Pulmonary artery endothelial cell (primary cell): Measurements from ENCODE around the gene PFAS. TPM values are rescaled to one million over a fixed set of nuclear protein-coding genes. Genes with fewer than 3 reads are reported as not detected.

ENCODE experiments used
- DNase-seq: peaks from one replicate; pipeline ENCODE4 v3.0.0-alpha.2; 2011; ENCODE audit warnings: low read depth, low spot score
- total RNA-seq: library from RNA; depleted of rRNA; stranded (reverse); fragments of >200 nt; gene quantifications from 2 replicates; pipeline ENCODE4 v1.2.3, GENCODE V29; 2014

The PFAS gene
- total RNA-seq, 1 donor from 2014 or later, result 40.7 TPM

GRCh38 chr17:8310601-8311123 lies 61.6 kb downstream of the PFAS start:
- DNase-seq, result no peak

- no peak for DNase-seq
Measured at GRCh38 chr17:8311131-8311790, 62.2 kb downstream of the PFAS start.

GRCh38 chr17:8312251-8312650 lies 63.2 kb downstream of the PFAS start:
- DNase-seq, result no peak

GRCh38 chr17:8312726-8313600 lies 63.9 kb downstream of the PFAS start:
- DNase-seq, result no peak

- no peak for DNase-seq
Measured at GRCh38 chr17:8314797-8315763, 66.0 kb downstream of the PFAS start.

GRCh38 chr17:8315764-8316217 lies 66.7 kb downstream of the PFAS start:
- DNase-seq, result no peak

GRCh38 chr17:8318010-8318935 lies 69.2 kb downstream of the PFAS start:
- no peak for DNase-seq

Other genes with a start within 250 kb of the PFAS start
- not detected in 2 replicates for gene GUCY2D, start 246.7 kb upstream of the PFAS start, total RNA-seq
- not detected in 2 replicates for gene ALOX15B, start 210.2 kb upstream of the PFAS start, total RNA-seq
- gene ALOX12B, start 161.6 kb upstream of the PFAS start, total RNA-seq, result not detected in 2 replicates
- gene ALOXE3, start 130.8 kb upstream of the PFAS start, total RNA-seq, result not detected in 2 replicates
- 0.14 and 0.40 TPM in 2 replicates for gene HES7, start 125.2 kb upstream of the PFAS start, total RNA-seq
- 8.0 and 11.3 TPM in 2 replicates for gene PER1, start 96.9 kb upstream of the PFAS start, total RNA-seq
- 3.9 and 4.0 TPM in 2 replicates for gene VAMP2, start 86.3 kb upstream of the PFAS start, total RNA-seq
- gene TMEM107, start 72.9 kb upstream of the PFAS start, total RNA-seq, result 15.8 and 33.2 TPM in 2 replicates
- 9.6 and 13.4 TPM in 2 replicates for gene BORCS6, start 59.1 kb upstream of the PFAS start, total RNA-seq
- gene AURKB, start 38.7 kb upstream of the PFAS start, total RNA-seq, result 34.4 and 60.2 TPM in 2 replicates
- 5.5 and 10.6 TPM in 2 replicates for gene CTC1, start 1.2 kb upstream of the PFAS start, total RNA-seq
- gene RANGRF, start 39.4 kb downstream of the PFAS start, total RNA-seq, result 17.1 and 17.6 TPM in 2 replicates
- gene SLC25A35, start 46.1 kb downstream of the PFAS start, total RNA-seq, result 0.67 and 1.1 TPM in 2 replicates
- 12.7 and 17.9 TPM in 2 replicates for gene ARHGEF15, start 61.0 kb downstream of the PFAS start, total RNA-seq
- not detected in 2 replicates for gene ODF4, start 90.6 kb downstream of the PFAS start, total RNA-seq
- 3,304 and 3,763 TPM in 2 replicates for gene RPL26, start 133.9 kb downstream of the PFAS start, total RNA-seq
- not detected in 2 replicates for gene RNF222, start 148.5 kb downstream of the PFAS start, total RNA-seq
- gene NDEL1, start 186.6 kb downstream of the PFAS start, total RNA-seq, result 33.4 and 38.2 TPM in 2 replicates